SK-N-MC (cell line): ENCODE measurements around the gene MROH8.

Experiments used
- EZH2 ChIP-seq: fragments of 200-600 bp; sonication (generic); IDR thresholded peaks from one replicate; pipeline ENCODE4 v1.6.1; 2017; ENCODE audit warnings: antibody characterized with exemption
- POLR2AphosphoS5 ChIP-seq: IDR thresholded peaks from 2 replicates; pipeline ENCODE4 v1.6.1; 2012; ENCODE audit warnings: mild to moderate bottlenecking, low read depth, low read length, borderline replicate concordance

GRCh38 chr20:37220731-37221130 is 41.4 kb upstream of the MROH8 start:
- TF ChIP-seq POLR2AphosphoS5, result no peak
- no peak for TF ChIP-seq EZH2
